HepG2 (cell line): ENCODE measurements around the gene PLEKHA6. TPM values are rescaled to one million over a fixed set of nuclear protein-coding genes. Genes with fewer than 3 reads are reported as not detected.

Source experiments
- ATAC-seq: fragments of 200-7000 bp; cut with Tn5 transposase; 3 replicates; pipeline ENCODE4 v1.9.1; 2020; ENCODE audit warnings: mild to moderate bottlenecking, moderate library complexity
- BruUV-seq: library from RNA; stranded (reverse); fragments of 400-500 nt; replicated peaks from 2 replicates; lab custom pipeline; 2021; lab: Mats Ljungman, UMichigan
- CTCF ChIA-PET: fragments of 300-600 bp; formaldehyde crosslinking; extraction: SDS; loops from one replicate; lab custom pipeline; 2021; ENCODE audit warnings: low total read pairs, inconsistent platforms, low intra/inter-chr PET ratio; lab: Yijun Ruan, JAX
- POLR2A ChIA-PET: fragments of 350-600 bp; sonication (Branson Sonifier 250); formaldehyde crosslinking; loops from one replicate; lab custom pipeline; 2020; ENCODE audit warnings: antibody characterized with exemption, inconsistent platforms; lab: Yijun Ruan, JAX
- DNase-seq: peaks from one replicate; pipeline ENCODE4 v3.0.0-alpha.2; 2015; ENCODE audit warnings: low spot score
- FAIRE-seq: peaks from 3 replicates; lab custom pipeline; 2011; peaks lifted over from hg19 to GRCh38; lab: Jason Lieb, UNC
- H2AFZ ChIP-seq: one replicate; pipeline ENCODE4 v1.6.1; 2011; ENCODE audit warnings: low read length, inconsistent platforms
- H3K27ac ChIP-seq: fragments of 300-600 bp; 3 replicates; pipeline ENCODE4 v1.8.0; 2011; ENCODE audit warnings: mixed run types, mild to moderate bottlenecking, mixed read lengths, low read length, inconsistent platforms; ENCODE audit not compliant: insufficient read depth; ENCODE audit errors: extremely low read length
- H3K27me3 ChIP-seq, 2 experiments: fragments of 200-600 bp in 1 of 2; 2 replicates in 1 of 2; 3 replicates in 1 of 2; pipeline versions ENCODE4 v1.6.0 to v1.8.0; 2011; ENCODE audit warnings: low read length in 2 of 2, mild to moderate bottlenecking in 2 of 2, moderate library complexity in 2 of 2, inconsistent platforms in 1 of 2; ENCODE audit not compliant: insufficient read depth in 2 of 2, control insufficient read depth in 1 of 2
- H3K36me3 ChIP-seq, 2 experiments: fragments of 200-600 bp in 1 of 2; replicated peaks in 1 of 2; 2 replicates in 1 of 2; 3 replicates in 1 of 2; pipeline versions ENCODE4 v1.5.1 to v1.8.0; 2011; ENCODE audit warnings: low read length in 2 of 2, inconsistent platforms in 1 of 2; ENCODE audit not compliant: insufficient read depth in 2 of 2, control insufficient read depth in 1 of 2
- H3K4me1 ChIP-seq: 2 replicates; pipeline ENCODE4 v1.5.1; 2012; ENCODE audit warnings: low read length, inconsistent platforms; ENCODE audit not compliant: insufficient read depth
- H3K4me2 ChIP-seq: 2 replicates; pipeline ENCODE4 v1.6.0; 2011; ENCODE audit warnings: low read depth, low read length, inconsistent platforms
- H3K4me3 ChIP-seq, 3 experiments: fragments of 200-600 bp in 1 of 3; sonication (generic), shearing (Covaris generic) in 1 of 3; replicated peaks in 1 of 3; 2 replicates each; pipeline ENCODE4 v1.5.1; 2011 to 2016; ENCODE audit warnings: low read length in 3 of 3, inconsistent platforms in 2 of 3, low read depth in 2 of 3, mild to moderate bottlenecking in 2 of 3, control low read depth in 1 of 3, mixed read lengths in 1 of 3; ENCODE audit not compliant: insufficient read depth in 1 of 3
- H3K79me2 ChIP-seq: one replicate; pipeline ENCODE4 v1.6.1; 2011; ENCODE audit warnings: low read length, inconsistent platforms; ENCODE audit not compliant: insufficient read depth
- H3K9ac ChIP-seq: 2 replicates; pipeline ENCODE4 v1.6.0; 2011; ENCODE audit warnings: mild to moderate bottlenecking, low read depth, low read length, inconsistent platforms; ENCODE audit not compliant: insufficient read depth
- H3K9me3 ChIP-seq: 2 replicates; pipeline ENCODE4 v1.5.1; 2012; ENCODE audit warnings: mild to moderate bottlenecking, low read length
- H4K20me1 ChIP-seq: 2 replicates; pipeline ENCODE4 v1.6.0; 2011; ENCODE audit warnings: inconsistent platforms, mild to moderate bottlenecking, low read length, moderate library complexity; ENCODE audit not compliant: insufficient read depth
- ADNP ChIP-seq: sonication (generic); formaldehyde crosslinking; IDR thresholded peaks from 2 replicates; pipeline ENCODE4 v1.4.0; 2020; ENCODE audit warnings: missing genetic modification reagents
- MBNL3 ChIP-seq: fragments of 250-450 bp; sonication (Bioruptor Pico); conservative IDR thresholded peaks from 2 replicates; pipeline ENCODE4 v1.8.0; 2022; ENCODE audit warnings: mild to moderate bottlenecking, inconsistent platforms
- STAG1 ChIP-seq: sonication (generic); formaldehyde crosslinking; IDR thresholded peaks from 2 replicates; pipeline ENCODE4 v1.4.0; 2020; ENCODE audit warnings: missing genetic modification reagents
- TAF15 ChIP-seq: fragments of 200-400 bp; formaldehyde crosslinking; IDR thresholded peaks from one replicate; pipeline ENCODE4 v1.6.1; 2018; ENCODE audit warnings: mild to moderate bottlenecking, low read depth, low read length; ENCODE audit not compliant: poor library complexity, severe bottlenecking
- ZNF234 ChIP-seq: sonication (generic); formaldehyde crosslinking; conservative IDR thresholded peaks from 2 replicates; pipeline ENCODE4 v1.5.1; 2020; ENCODE audit warnings: mild to moderate bottlenecking, missing genetic modification reagents
- WGBS: methylation state at CpG from one replicate; pipeline ENCODE4 v1.1.6; 2017; ENCODE audit warnings: low lambda C conversion rate; 5-methylcytosine and 5-hydroxymethylcytosine counted together
- in situ Hi-C: cut with HindIII; loops from 2 replicates; pipeline ENCODE4 v1.10.0; 2017; ENCODE audit warnings: low pct_unique_long_range_greater_than_20kb; ENCODE audit not compliant: extremely low pct_ligation_motif_present
- intact Hi-C: fragments of 100-400 bp; cut with micrococcal nuclease; formaldehyde crosslinking; loops from one replicate; pipeline ENCODE4 v1.10.0; 2022; ENCODE audit not compliant: unreplicated experiment
- polyA plus RNA-seq, 8 experiments: library from polyadenylated mRNA; depleted of rRNA in 3 of 8; stranded (reverse) in 7 of 8; unstranded in 1 of 8; fragments of >200 nt; fragmentation: Illumina TruSeq in 4 of 8; extraction: Trizol in 4 of 8; gene quantifications; 2 replicates each; pipeline versions ENCODE4 v1.2.1 to v1.2.3, GENCODE V29; 2011 to 2016; ENCODE audit warnings: low read depth in 4 of 8, missing spikeins in 1 of 8, mixed read lengths in 1 of 8; ENCODE audit not compliant: insufficient read depth in 1 of 8
- total RNA-seq, 5 experiments: library from RNA; depleted of rRNA; stranded (reverse); fragments of >200 nt; fragmentation: Illumina TruSeq; extraction: Trizol; gene quantifications; 2 replicates each; pipeline ENCODE4 v1.2.3, GENCODE V29; 2016; ENCODE audit warnings: low read depth in 1 of 5

Gene PLEKHA6
- total and polyA plus RNA-seq, 2 of the 13 experiments (the other 11 are each of a cell fraction or from before 2014, with no cell fraction given), result 5.3 to 11.4 TPM

DNA sequence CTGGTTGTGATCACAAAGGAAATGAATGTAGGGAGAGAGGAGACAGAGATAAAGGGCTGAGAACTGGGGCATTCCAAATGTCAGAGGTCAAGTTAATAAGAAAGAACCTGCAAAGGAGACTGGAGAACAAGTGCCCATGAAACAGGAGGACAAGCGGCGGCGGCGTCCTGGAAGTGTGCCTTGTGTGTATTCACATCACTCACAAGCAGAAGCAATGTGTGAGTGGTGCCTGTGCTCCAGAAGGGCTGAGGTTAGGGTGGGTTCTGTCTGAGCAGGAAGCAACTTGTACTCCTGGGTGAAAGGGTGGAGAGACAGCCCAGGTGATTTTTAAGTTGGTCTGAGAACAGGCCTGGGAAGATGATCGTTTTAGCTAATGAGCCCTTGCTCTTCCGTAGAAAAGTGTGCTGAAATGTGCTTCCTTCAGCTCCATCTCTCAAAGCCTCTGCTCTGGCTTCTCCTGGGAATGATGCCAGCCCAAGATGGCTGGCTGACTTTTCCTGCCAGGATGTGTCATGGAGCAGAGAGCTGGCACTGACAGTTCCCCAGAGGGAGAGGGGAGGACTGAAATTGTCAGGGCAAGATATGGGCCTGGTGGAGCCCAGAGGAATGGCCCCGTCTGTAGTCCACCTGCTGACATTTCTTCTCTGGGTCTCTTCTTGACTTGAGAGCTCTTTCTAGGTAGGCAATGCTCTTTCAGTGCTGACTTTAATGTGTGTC, 25.1 kb upstream of the PLEKHA6 start:
- H3K79me2 ChIP-seq, result no peaks in the 10 kb centered on the region
- H3K9me3 ChIP-seq, result no peaks in the 10 kb centered on the region
- DNase-seq (no peak), FAIRE-seq (no peak), ATAC-seq (no peak)
- H4K20me1 ChIP-seq, result no peaks in the 10 kb centered on the region
- CTCF ChIA-PET, result no interaction called here
- WGBS, result 95% methylated on average over 7 of the region's 7 CpGs
- no peaks in the 10 kb centered on the region for H3K36me3 ChIP-seq
- H3K4me1 ChIP-seq, result peaks cover 27% of the 10 kb centered on the region
- intact Hi-C loops, result no loop called here
- no peak overlapping the region for H2AFZ ChIP-seq
- BruUV-seq, result no TSS peak
- no peak overlapping the region for H3K4me3 ChIP-seq
- no peaks in the 10 kb centered on the region for H3K27me3 ChIP-seq
- H3K4me2 ChIP-seq, result no peak overlapping the region
- H3K9ac ChIP-seq, result no peak overlapping the region
- in situ Hi-C loops, result no loop called here
- POLR2A ChIA-PET, result interaction anchor here (0.9 to 1.2 kb wide), 2 partner anchors 11 to 14 kb away, joined by 3 read pairs; no protein-coding TSS in a partner anchor
- no peak overlapping the region for H3K27ac ChIP-seq
- TF ChIP-seq ADNP (CRISPR knock-in tag), result no peak
- TF ChIP-seq MBNL3, result no peak
- TF ChIP-seq, all 625 proteins: peak for 0

DNA sequence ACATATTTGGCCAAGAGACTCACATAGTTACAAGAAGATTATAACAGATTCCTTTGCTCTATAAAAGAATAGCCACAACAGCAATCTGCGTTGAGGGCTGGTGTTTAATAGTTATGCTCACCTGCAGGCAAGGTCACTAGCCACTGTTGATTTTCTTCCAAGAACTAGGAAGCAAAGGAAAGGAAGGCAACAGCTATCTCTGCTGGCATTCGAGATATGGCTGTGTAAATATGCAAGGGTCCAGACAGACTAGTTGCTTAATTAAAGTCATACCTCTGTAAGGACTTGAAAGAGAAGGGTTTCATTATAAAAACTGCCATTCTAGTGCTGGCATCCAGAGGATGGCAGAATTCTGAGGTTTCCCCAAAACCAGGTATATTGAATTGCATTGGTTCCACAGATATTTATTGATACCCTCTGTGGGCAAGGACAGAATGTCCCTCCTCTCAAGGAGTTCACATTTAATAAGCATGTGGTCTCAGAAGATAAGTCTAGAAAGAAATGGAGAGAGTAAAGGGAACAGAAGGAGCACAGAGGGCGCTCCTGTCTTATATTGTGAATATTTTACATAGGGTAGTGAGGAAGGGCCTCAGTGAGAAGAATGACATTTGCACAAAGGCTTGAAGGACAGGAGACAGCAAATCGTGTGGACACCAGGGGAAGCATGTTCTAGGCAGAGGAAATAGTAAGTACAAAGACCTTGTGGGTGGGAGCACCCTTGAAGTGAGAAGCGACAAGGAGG, 23.6 kb upstream of the PLEKHA6 start:
- TF ChIP-seq TAF15 (no peak), ZNF234 (no peak), STAG1 (CRISPR knock-in tag) (peak; percentile 17; the same call in 1 of the 2 replicates)
- 54% methylated on average over 5 of the region's 5 CpGs for WGBS
- H3K79me2 ChIP-seq, result peaks cover 3% of the 10 kb centered on the region
- H3K4me1 ChIP-seq, result peaks cover 41% of the 10 kb centered on the region
- no TSS peak for BruUV-seq
- no peak for ATAC-seq
- H3K9me3 ChIP-seq, result no peaks in the 10 kb centered on the region
- intact Hi-C loops (no loop called here), in situ Hi-C loops (no loop called here)
- peak; percentile 28 for FAIRE-seq
- no peak overlapping the region for H3K4me2 ChIP-seq
- no peak overlapping the region for H2AFZ ChIP-seq
- no peak overlapping the region for H3K9ac ChIP-seq
- no peaks in the 10 kb centered on the region for H4K20me1 ChIP-seq
- no peak overlapping the region for H3K27ac ChIP-seq
- ChIA-PET CTCF (interaction anchor here (0.7 kb wide), 1 partner anchor 15 kb away, joined by 3 read pairs; no protein-coding TSS in a partner anchor), POLR2A (no interaction called here)
- DNase-seq, result no peak
- H3K4me3 ChIP-seq, result no peak overlapping the region
- H3K27me3 ChIP-seq, result no peaks in the 10 kb centered on the region; a peak in 1 of 5 replicates
- H3K36me3 ChIP-seq, result no peaks in the 10 kb centered on the region
